ENCODE measurements around the gene PTPRD.
"Not testable (repeated sequence)": the region's sequence is repeated elsewhere in the genome, so short reads cannot be mapped to it uniquely, and the experiment has no call there.

PTPRD gene

DNA sequence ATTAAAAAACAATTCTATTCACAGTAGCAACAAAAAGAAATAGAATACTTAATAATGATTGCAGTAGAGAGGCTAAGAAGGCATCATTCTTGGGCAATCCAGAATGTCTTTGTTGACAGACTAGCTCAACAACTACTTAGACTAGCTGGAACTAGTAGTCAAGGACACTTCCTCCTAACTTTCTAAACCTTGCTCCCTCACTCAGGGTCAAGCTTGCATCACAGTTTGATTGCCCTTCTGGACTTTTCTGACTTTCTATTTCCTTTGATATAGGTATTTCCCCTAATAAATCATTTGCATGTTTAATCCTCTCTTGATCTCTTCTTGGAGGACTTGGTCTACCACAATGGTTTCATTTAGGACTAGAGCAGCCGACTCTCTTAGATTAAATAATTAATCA, 1107.9 kb downstream of the PTPRD start:
- no peak for DNase-seq (ENCODE audit: low read depth, low spot score)

DNA sequence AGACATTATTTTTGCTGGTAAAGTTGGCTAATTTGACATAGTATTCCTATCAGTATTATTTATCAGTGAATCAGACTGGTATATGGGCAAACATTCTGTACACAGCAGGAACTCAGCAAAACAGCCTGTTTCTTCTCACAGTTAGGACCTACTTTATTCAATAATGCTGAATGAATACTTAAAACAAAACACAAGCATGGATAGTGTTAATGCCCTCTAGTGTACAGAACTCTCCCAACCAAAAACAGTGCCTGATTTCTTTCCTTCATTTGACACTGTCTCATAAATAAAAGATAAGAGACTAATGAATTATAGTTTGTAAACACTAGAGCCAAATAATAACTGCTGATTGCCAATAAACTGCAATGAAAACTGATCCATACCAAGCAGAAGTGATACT, 1113.3 kb downstream of the PTPRD start:
- no peak for DNase-seq (ENCODE audit: low read depth, low spot score)

DNA sequence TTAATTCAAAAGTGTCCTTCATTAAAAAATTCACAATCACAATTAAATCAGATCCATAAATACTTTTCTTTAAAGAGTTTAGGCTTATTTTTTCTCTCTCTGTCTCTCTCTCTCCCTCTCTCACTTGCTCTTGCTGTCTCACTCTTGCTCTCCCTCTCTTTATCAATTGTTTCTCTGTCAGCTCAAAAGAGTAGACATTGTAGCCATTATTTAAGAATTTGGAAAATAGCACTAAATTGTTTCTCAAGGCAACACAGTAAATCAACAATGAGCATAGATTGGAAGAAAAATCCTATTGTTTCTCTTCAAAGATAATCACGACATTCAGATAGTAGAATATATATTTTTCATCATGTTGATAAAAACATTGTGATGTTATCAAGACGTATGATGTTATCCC, 1114.0 kb downstream of the PTPRD start:
- DNase-seq (ENCODE audit: low read depth, low spot score) = no peak

DNA sequence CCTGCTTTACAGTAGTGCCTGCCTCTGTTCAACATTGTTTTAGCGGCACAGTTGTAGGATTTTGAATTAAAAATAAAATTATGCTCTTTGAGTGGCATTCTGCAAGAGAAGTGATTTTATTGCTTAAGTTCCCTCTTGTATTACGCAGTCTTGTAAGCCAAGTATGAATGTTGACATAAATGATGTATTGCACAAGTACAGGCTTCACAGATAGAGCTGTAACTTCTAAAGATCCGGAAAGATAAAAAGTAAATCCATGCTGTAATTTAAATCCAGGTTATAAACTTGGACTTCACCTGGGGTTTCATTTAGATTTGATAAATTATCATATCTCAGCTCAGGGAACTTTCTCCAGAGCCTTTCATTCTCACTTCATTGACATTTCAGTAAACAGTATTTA, 1114.7 kb downstream of the PTPRD start:
- DNase-seq (ENCODE audit: low read depth, low spot score) = no peak

DNA sequence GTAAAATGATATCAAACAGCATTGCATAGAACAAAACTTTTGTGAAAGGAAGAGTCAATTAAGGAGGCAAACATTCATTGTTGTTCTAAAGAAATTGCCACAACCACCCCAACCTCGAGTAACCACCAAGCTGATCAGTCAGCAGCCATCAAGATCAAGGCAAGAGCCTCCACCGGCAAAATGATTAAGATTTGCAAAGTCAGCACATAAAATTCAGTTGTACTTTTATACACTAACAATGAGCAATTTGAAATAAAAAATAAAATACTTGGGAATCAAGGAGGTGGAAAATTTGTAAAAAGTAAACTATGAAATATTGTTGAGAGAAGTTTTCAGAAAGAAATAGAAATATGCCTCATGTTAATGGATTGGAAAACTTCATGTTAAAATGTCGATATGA, 1118.5 kb downstream of the PTPRD start:
- DNase-seq (ENCODE audit: low read depth, low spot score) = no peak

DNA sequence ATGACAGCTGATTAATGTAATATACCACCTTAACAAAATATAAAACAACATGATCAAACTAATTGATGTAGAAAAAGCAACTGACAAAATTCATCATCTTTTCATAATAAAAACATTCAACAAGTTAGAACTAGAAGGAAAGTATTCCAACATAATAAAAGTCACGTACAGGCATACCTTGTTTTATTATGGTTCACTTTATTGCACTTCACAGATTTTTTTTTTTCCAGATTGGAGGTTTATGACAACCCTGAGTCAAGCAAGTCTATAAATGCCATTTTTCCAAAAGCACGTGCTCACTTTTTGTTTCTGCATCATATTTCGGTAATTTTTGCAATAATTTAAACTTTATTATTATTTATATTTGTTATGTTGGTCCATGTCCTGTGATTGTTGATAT, 1120.3 kb downstream of the PTPRD start:
- no peak for DNase-seq (ENCODE audit: low read depth, low spot score)

DNA sequence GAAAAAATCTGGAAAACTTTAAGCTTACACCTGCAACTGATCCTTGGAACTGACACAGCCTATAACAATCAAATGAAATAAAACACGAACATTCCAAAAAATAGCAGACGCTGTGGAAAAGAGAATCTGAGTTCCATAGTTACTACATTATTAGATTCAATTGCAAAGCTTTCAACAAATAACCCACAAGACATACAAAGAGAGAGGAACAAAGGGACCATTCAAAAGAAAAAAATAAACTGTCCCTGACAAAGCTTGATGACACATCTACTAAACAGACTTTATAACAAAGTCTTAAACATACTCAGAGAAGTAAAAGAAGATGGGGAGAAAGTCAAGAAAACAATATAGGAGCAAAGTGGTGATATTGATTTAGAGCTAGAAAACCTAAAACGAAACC, 1123.6 kb downstream of the PTPRD start:
- DNase-seq (ENCODE audit: low read depth, low spot score) = no peak

DNA sequence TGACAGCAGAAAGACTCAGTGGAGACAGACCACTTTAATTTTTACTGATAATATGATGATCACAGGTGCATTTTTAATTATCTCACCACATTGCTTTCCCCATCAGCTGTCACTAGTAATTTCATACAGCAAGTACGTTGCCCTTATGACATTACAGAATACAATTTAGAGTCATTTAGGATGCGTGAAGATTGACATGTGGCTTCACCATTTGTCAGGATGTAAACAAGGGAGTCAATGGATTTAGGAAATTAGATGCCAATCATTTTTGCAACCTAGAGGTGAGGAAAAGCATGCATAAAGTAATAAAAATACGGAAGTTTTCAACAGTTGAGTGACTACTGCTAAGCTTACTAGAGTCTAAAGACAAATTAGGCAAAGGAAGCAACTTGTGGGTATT, 1129.6 kb downstream of the PTPRD start:
- no peak for DNase-seq (ENCODE audit: low read depth, low spot score)

DNA sequence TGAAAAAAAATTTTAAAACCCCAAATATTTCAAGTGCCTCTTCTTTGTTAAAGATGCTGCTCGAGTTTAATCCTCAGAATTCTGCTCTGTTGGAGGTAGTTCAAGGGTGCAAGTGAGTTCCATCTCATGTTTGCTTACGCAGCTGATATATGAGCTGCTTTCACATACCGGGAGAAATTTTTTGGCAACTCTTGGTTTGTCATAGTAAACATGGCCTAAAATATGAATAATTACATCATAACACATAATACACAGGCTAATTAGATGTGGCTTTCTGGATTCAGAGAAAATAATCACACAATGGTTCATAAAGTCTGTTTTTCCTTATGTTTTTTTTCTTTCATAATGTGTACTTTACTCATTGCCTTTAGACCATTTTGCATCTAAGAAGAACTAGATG, 1134.1 kb downstream of the PTPRD start:
- no peak for DNase-seq (ENCODE audit: low read depth, low spot score)

DNA sequence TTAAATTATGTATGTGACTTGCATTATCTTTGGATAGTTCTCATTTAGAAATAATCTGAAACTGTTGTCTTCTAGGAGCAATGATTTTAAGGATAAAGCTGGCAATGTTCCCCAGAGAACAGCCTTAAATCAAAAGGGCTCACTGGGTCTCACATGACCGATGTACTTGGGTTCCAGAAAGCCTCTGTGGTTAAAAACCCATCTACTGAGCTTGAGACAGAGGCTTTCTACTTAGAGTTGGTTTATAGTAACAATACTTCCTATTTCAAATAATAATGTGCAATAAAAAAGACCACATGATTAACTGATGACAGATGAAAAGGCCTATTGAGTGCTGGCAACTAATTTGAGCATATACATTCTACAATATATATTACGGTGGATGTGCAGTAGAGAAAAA, 1143.5 kb downstream of the PTPRD start:
- DNase-seq (ENCODE audit: low read depth, low spot score) = no peak

DNA sequence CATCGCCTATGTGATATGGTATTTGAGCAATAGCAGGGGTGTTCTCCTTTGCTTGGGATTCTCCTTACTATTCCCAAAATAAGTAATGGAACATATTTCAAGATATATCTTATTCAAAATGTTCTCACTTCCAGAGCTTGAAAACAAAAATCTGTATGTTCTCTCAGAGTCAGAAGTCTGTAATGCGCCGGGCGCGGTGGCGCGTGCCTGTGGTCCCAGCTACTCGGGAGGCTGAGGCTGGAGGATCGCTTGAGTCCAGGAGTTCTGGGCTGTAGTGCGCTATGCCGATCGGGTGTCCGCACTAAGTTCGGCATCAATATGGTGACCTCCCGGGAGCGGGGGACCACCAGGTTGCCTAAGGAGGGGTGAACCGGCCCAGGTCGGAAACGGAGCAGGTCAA, 1170.9 kb downstream of the PTPRD start:
- not testable (repeated sequence) for DNase-seq (ENCODE audit: low read depth, low spot score)

DNA sequence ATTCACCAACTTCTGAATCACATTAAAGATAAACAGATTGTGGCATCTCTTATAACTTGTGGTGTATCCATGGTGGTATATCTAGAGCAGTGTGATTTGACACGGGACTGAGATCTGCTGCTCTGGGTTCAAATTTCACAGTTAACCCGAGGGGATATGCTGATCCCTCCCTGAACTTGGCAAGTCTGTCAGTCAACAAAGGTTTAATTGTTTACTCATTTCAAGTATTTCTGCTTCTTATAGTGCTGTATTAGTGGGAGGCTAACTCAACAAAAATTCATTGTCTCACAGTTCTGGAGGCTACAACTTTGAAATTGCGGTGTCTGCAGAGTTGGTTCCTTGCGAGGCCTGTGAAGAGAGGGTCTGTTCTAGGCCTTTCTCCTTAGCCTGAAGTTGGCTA, 1175.2 kb downstream of the PTPRD start:
- DNase-seq (ENCODE audit: low read depth, low spot score) = no peak

DNA sequence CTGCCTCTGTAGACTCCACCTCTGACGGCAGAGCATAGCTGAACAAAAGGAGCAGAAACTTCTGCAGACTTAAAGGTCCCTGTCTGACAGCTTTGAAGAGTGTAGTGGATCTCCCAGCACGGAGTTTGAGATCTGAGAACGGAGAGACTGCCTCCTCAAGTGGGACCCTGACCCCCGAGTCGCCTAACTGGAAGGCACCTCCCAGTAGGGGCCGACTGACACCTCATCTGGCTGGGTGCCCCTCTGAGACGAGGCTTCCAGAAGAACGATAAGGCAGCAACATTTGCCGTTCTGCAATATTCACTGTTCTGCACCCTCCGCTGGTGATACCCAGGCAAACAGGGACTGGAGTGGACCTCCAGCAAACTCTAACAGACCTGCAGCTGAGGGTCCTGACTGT, 1186.3 kb downstream of the PTPRD start:
- DNase-seq (ENCODE audit: low read depth, low spot score) = not testable (repeated sequence)

DNA sequence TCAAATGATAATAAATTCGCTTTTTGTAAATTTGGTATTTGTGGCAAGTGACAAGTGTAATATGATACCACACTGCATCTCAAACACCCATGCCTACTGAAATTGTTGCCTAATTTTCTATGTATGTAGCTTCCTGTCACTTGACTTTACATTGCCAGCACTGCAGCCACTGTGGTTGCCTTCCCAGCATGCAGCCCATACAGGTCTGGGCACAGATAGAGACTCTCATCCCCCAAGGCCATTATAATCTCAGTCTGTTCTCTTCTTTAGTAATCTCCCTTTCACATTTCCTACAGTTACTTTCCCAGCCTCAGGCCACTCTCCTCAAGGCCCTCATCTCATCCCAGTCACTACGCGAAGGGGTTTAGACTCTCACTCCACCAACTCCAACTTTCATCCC, 1200.6 kb downstream of the PTPRD start:
- DNase-seq (ENCODE audit: low read depth, low spot score) = no peak

DNA sequence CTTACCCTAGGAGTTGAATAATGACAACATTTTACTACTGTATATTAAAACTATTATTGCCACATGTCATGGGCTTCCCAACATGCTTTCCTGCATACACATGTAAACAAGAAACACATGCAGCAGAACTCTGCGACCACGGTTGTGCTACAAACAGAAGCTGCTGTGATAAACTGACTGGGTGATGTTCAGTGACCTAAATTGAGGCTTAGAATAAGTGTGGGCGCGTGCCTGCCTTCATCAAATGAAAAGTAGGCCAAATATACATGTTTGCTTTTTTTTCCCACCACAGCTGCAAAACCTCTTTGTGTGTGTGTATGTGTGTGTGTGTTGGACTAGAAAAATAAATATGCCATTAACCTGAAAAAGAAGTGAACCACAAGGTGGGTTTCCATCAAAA, 1202.1 kb downstream of the PTPRD start:
- no peak for DNase-seq (ENCODE audit: low read depth, low spot score)

DNA sequence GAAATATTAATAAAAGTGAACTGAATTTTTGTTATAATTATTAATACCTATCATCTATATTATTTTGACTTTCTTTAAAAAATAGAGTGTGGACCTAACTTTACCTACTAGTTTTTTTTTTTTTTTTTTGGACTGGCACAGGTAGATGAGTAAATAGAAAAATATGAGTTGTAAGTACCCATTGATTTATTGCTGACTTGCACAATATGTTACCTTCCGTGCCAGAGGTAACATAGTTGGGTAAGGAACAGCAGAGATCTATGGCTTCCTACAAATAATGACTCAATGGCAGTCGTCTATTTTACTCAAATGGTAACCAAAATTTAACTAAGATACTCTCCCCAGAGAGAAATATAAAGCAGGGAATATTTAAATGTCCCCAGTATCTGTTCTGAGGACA, 1212.8 kb downstream of the PTPRD start:
- no peak for DNase-seq (ENCODE audit: low read depth, low spot score)

DNA sequence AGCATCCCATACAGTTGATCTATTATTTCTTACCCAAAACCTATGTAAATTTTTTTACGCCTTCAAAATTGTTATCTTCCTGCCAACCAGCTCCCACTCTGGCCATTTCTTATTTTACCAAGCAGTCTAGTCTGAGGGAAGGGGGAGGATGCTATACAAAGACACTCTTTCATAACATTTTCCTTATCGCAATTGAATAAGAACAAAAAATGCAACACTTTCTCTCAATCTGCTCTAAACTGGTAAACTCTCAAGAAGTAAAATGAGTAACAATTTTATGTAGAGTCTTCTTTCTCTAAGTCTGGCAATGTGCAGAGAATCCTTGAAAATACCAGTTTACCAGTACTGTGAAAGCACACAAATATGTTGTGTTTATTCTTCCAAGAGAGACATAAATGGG, 1216.3 kb downstream of the PTPRD start:
- DNase-seq (ENCODE audit: low read depth, low spot score) = no peak

DNA sequence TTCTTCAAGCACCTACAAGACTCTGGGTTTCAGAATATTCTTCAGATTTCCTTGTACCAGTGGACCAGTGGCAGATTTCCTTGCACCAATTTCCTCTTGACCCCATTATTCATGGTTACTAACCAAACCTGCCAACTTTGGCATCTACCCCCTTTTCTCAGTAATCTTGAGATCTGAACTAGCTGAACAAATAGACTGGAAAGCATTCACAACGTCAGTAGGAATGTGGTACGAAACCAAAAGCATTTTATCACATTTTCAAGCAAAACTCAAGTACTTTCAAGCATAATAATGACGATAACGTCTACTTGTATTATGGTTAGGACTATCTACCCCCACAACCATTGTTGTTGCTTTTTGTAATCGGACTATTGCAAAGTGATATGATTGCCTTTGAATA, 1217.3 kb downstream of the PTPRD start:
- DNase-seq (ENCODE audit: low read depth, low spot score) = no peak

DNA sequence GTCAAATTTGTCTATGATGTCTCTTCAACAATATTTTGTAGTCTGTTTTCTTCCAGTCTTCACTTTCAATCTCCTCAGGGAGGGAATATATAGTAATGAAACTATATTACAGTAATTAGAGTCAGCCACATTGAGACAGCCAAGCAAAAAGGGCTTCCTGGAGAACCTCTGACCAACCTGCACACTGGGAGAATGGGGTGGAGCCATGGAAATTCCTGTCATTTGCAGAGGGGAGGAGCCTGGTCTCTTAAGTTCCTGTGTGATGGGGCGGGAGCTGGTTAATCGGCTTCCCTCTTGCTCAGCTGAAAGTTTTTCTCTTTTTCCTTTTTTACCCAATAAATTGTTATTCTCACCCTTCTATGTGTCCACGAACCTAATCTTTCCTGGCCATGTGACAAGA, 1220.0 kb downstream of the PTPRD start:
- DNase-seq (ENCODE audit: low read depth, low spot score) = no peak

DNA sequence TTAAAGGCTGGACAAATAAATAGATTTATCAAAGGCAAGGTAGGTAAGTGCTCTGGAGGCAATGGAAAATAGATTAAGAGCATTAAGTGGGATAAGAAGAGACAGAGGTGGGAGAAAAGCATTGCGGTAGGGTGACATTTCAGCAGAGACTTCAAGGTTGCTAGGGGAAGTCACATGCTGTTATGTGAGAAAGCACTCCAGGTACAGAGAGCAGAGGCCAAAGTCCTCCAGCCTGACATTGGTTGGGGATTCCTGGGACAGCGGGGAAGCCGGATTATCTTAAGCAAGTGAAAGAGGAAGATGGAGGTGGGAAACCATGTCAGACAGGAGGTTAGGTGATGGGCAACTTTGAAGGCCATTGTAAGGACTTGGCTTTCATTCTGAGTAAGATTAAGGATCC, 1222.9 kb downstream of the PTPRD start:
- DNase-seq (ENCODE audit: low read depth, low spot score) = no peak

DNA sequence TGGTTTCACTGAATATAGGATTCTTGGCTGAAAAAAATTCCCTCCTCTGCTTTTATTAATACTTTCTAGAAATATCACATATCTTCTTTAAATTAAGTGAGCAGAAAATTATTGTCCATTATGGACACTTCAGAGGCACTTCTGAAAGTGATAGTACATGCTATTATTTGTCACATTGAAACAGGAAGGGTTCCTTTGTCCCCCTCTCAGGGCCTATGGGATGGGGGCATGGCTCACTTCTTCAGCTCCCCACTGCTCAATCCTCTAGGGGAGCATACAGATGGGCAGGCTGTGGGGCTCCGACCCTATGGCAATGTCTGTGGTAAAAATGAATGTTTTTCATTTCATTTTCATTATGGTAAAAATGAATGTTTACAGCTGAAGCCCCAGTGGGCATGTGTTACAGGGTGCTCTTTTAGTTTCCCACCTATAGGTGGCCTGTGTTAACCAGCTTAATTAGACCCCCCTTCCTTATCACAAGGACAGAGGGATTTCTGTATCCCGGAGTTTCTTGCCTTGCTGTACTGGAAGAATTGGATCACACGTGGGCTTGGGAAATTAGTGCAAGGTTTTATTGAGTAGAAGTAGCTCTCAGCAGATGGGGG, 1225.2 kb downstream of the PTPRD start:
- DNase-seq (ENCODE audit: low read depth, low spot score) = no peak

DNA sequence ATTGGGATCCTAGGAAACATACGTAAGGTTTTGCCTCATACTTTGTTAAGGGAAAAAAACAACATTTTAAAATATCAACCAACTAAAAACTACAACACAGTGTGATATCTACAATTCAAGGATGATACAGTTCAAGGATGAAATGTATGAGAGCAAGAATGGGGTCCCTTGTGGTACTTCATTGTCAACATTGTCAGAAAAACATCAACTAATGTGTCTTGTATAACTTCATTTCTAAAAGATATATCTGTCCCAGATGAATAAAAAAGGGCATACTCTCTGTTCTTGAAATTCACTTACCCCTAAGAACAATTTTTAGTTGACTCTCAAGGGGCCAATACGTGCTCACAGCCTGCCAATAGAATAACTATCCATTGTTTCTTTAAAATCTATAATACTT, 1250.5 kb downstream of the PTPRD start:
- no peak for DNase-seq (ENCODE audit: low read depth, low spot score)

DNA sequence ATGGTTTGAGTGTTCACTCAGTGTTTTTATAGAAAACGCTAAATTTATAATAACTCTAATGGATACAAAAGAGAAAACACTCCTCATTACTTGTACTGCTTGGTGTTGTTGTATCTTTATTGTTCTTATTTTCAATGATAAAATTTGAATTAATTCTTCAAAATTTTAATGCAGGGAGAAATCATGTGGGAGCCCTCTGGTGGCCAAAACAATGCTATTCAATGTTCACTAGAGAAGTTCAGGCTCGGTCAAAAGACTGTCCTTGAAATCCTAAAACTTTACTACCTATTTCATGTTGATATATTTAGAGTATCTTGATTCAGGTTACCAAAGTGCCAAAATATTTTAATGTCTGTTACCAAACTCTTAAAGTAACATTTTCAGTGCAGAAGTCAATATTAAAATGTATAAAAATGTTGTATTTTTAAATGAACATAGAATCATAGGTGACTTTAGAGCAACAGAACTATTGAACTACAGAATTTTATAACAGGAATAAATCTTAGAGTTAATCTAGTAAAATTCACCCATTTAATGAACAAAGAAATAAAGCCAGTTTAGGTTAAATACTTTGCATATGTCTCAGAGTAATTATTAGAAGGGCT, 1259.8 kb downstream of the PTPRD start:
- DNase-seq (ENCODE audit: low read depth, low spot score) = no peak

DNA sequence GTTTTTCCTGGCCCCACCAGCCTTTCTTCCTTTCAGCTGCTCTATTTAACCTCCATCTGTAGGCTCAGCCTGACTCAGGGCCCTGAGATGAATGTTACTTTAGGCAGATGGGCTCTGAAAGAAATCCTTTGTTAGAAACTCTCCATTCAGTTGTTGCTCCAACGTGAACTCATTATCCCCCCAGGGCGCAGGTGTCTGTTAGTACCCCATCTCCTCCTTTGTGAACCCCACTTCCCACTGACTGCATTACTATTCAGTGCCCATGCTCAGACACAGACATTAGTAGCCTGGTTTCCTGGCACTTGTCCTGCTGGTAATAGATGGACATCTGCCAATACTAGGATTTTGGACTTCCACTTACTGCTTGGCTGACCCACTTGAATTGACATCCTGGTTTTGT, 1271.6 kb downstream of the PTPRD start:
- no peak for DNase-seq (ENCODE audit: low read depth, low spot score)

Measured in activated CD4-positive, CD25-positive, alpha-beta regulatory T cell treated with anti-CD3 and anti-CD28 coated beads, Interleukin-2, amount 50 U/mL, for 16 hours (primary cell).